ENCODE measurements around the gene EFHB. TPM values are rescaled to one million over a fixed set of nuclear protein-coding genes. Genes with fewer than 3 reads are reported as not detected.
A peak's percentile ranks its signal among the peaks of the same experiment; 100 is the strongest.
"Not testable (repeated sequence)": the region's sequence is repeated elsewhere in the genome, so short reads cannot be mapped to it uniquely, and the experiment has no call there.

EFHB gene
- total RNA-seq, 4 donors from 2014 or later = not detected

- H3K4me1 ChIP-seq = peaks cover 6 to 11% of the 10 kb centered on the region in 2 donors
- DNase-seq (no peak), ATAC-seq (peak; percentile 52 to 84)
Observed at GRCh38 chr3:19961960-19962359, 27.9 kb upstream of the EFHB start.

GRCh38 chr3:19960696-19961095, 26.7 kb upstream of the EFHB start:
- intact Hi-C loops (cut with DNase I; ENCODE audit: low total_unique reads) (loop anchor here (5.0 kb wide), 1 partner anchor 227 kb away; the partner anchor contains the start of gene SGO1), in situ Hi-C loops (cut with MboI; ENCODE audit: low sequenced_read_pairs in 4 of 4) (no loop called here)
- DNase-seq (no peak), ATAC-seq (no peak)
- no peaks in the 10 kb centered on the region for H3K27me3 ChIP-seq
- H3K4me1 ChIP-seq = peaks cover 6 to 11% of the 10 kb centered on the region in 2 donors
- no peak overlapping the region for H3K4me3 ChIP-seq
- H3K36me3 ChIP-seq = no peaks in the 10 kb centered on the region
- TF ChIP-seq POLR2A (IDR thresholded peaks at IDR 0.05) (no peak), CTCF (IDR thresholded peaks at IDR 0.05 in 4 of 5, conservative IDR thresholded peaks at IDR 0.05 in 1 of 5) (no peak)
- H3K9me3 ChIP-seq = no peaks in the 10 kb centered on the region
- H3K27ac ChIP-seq = no peak overlapping the region

More at GRCh38 chr3:19961960-19962359, 27.9 kb upstream of the EFHB start:
- in situ Hi-C loops (cut with MboI; ENCODE audit: low sequenced_read_pairs in 4 of 4) = no loop called here
- intact Hi-C loops (cut with DNase I; ENCODE audit: low total_unique reads) = loop anchor here (5.0 kb wide), 1 partner anchor 225 kb away; the partner anchor contains the start of gene SGO1
- no peaks in the 10 kb centered on the region for H3K9me3 ChIP-seq
- TF ChIP-seq CTCF (IDR thresholded peaks at IDR 0.05 in 4 of 5, conservative IDR thresholded peaks at IDR 0.05 in 1 of 5) (no peak), POLR2A (IDR thresholded peaks at IDR 0.05) (no peak)
- no peaks in the 10 kb centered on the region for H3K27me3 ChIP-seq
- H3K27ac ChIP-seq = no peak overlapping the region
- H3K4me3 ChIP-seq = no peak overlapping the region
- no peaks in the 10 kb centered on the region for H3K36me3 ChIP-seq

GRCh38 chr3:19959505-19959904, 25.5 kb upstream of the EFHB start:
- intact Hi-C loops (cut with DNase I; ENCODE audit: low total_unique reads) (no loop called here), in situ Hi-C loops (cut with MboI; ENCODE audit: low sequenced_read_pairs in 4 of 4) (no loop called here)
- H3K4me1 ChIP-seq = peaks cover 6 to 11% of the 10 kb centered on the region in 2 donors

GRCh38 chr3:19957354-19957753, 23.3 kb upstream of the EFHB start:
- H3K4me1 ChIP-seq = peaks cover 9 to 14% of the 10 kb centered on the region in 2 donors
- intact Hi-C loops (cut with DNase I; ENCODE audit: low total_unique reads); H3K36me3 ChIP-seq: not testable (repeated sequence)

More at GRCh38 chr3:19959505-19959904, 25.5 kb upstream of the EFHB start:
- Histone ChIP-seq H3K36me3 (no peaks in the 10 kb centered on the region), H3K9me3 (no peaks in the 10 kb centered on the region), H3K4me3 (no peak overlapping the region), H3K27me3 (no peaks in the 10 kb centered on the region), H3K27ac (no peak overlapping the region)
- TF ChIP-seq CTCF (IDR thresholded peaks at IDR 0.05 in 4 of 5, conservative IDR thresholded peaks at IDR 0.05 in 1 of 5) = no peak
- no peak for TF ChIP-seq POLR2A (IDR thresholded peaks at IDR 0.05)
- no peak for ATAC-seq
- DNase-seq = no peak

GRCh38 chr3:19954676-19955075, 20.7 kb upstream of the EFHB start:
- Histone ChIP-seq H3K27ac (no peak overlapping the region), H3K4me1 (peaks cover 5 to 21% of the 10 kb centered on the region in 2 donors), H3K27me3 (no peaks in the 10 kb centered on the region), H3K36me3 (peaks cover 0 to 17% of the 10 kb centered on the region in 2 donors), H3K9me3 (no peaks in the 10 kb centered on the region), H3K4me3 (no peak overlapping the region)
- in situ Hi-C loops (cut with MboI; ENCODE audit: low sequenced_read_pairs in 4 of 4) = no loop called here
- DNase-seq = no peak
- no peak for ATAC-seq
- intact Hi-C loops (cut with DNase I; ENCODE audit: low total_unique reads) = no loop called here
- TF ChIP-seq POLR2A (IDR thresholded peaks at IDR 0.05) = no peak
- no peak for TF ChIP-seq CTCF (IDR thresholded peaks at IDR 0.05 in 4 of 5, conservative IDR thresholded peaks at IDR 0.05 in 1 of 5)

More at GRCh38 chr3:19957354-19957753, 23.3 kb upstream of the EFHB start:
- in situ Hi-C loops (cut with MboI; ENCODE audit: low sequenced_read_pairs in 4 of 4); H3K27me3 ChIP-seq; DNase-seq; H3K9me3 ChIP-seq; H3K4me3 ChIP-seq; H3K27ac ChIP-seq; ATAC-seq: not testable (repeated sequence)

Data from gastrocnemius medialis (tissue), 4 donors.